ENCODE results near the gene TMEM91. TPM values are rescaled to one million over a fixed set of nuclear protein-coding genes. Genes with fewer than 3 reads are reported as not detected.

Gene TMEM91
- total and polyA plus RNA-seq, 9 of the 15 experiments (the other 6 are each of a cell fraction or from before 2014, with no cell fraction given), result 1.2 to 5.2 (median 2.7) TPM

DNA sequence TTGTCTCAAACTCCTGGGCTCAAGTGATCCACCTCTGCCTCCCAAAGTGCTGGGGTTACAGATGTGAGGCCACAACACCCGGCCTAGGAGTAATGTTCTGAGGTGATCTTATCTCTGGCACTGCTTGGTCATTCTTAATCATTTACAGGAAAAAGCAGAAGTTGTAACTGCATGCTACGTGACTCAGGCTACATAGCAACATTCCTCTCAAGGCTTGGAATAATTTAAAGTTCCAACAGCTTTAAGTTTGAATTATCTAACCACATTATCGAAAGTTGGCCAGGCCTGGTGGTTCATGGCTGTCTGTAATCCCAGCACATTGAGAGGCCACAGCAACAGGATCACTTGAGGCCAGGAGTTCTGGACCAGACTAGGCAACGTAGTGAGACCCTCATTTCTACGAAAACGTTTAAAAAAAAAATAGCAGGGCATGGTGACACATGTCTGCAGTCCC, 8.5 kb upstream of the TMEM91 start (continued):
- TF ChIP-seq ZBTB11 (CRISPR knock-in tag; IDR thresholded peaks at IDR 0.05) (no peak; a peak in 1 of 6 replicates), LARP7 (IDR thresholded peaks at IDR 0.05) (no peak), HMGN3 (IDR thresholded peaks at IDR 0.05; ENCODE audit: borderline replicate concordance, extremely low read depth, insufficient read length, low read depth, low read length) (no peak), ARID4B (CRISPR knock-in tag; IDR thresholded peaks at IDR 0.05) (0 out of 2 replicates have a peak, but pooled peaks have one; percentile 19), CEBPZ (IDR thresholded peaks at IDR 0.05; ENCODE audit: borderline replicate concordance, low read depth, low read length) (no peak), BMI1 (IDR thresholded peaks at IDR 0.05; ENCODE audit: low read length) (no peak), ZNF778 (CRISPR knock-in tag; IDR thresholded peaks at IDR 0.05) (no peak), BRD4 (IDR thresholded peaks at IDR 0.05) (no peak), ELF2 (CRISPR knock-in tag; IDR thresholded peaks at IDR 0.05) (no peak), PHF20 (IDR thresholded peaks at IDR 0.05; ENCODE audit: partially characterized antibody) (no peak), GATAD2B (IDR thresholded peaks at IDR 0.05; ENCODE audit: borderline replicate concordance) (no peak; the same call in 1 of the 2 replicates)
- TF ChIP-seq, protein P1, sequence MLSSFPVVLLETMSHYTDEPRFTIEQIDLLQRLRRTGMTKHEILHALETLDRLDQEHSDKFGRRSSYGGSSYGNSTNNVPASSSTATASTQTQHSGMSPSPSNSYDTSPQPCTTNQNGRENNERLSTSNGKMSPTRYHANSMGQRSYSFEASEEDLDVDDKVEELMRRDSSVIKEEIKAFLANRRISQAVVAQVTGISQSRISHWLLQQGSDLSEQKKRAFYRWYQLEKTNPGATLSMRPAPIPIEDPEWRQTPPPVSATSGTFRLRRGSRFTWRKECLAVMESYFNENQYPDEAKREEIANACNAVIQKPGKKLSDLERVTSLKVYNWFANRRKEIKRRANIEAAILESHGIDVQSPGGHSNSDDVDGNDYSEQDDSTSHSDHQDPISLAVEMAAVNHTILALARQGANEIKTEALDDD (IDR thresholded peaks at IDR 0.05), result peak; percentile 57; the same call in 1 of the 2 replicates

Data from K562 (cell line).